Stimulated activated CD4-positive, alpha-beta T cell treated with anti-CD3 and anti-CD28 coated beads, Interleukin-1b, Interleukin-23, amount 100 ng/mL, for 1 hour (primary cell): ENCODE results near the gene TULP1.

Source experiments
- DNase-seq, 2 donors: peaks; one replicate each; pipeline ENCODE4 v3.0.0-alpha.2; 2020; ENCODE audit warnings: low read depth in 2 of 2

Gene TULP1

GRCh38 chr6:35465646-35466045 is 47.0 kb downstream of the TULP1 start:
- DNase-seq: no peak

DNA sequence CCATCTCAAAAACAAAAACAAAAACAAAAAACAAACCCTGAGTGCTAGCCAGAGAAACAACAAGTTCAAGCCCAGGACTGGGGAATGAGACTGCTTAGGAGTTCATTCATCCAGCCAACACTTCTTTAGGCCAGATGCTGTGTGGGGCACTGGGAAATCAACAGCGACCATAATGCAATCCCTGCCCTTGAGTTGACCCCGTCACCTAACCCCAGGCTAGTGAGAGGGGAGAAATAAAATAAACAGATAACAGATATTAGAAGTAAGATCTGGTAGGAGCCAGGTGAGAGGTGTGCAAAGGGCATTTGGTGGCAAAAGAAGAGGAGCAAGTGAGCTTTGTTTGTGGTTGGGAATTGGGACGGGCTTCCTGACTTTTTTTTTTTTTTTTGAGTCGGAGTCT is 49.4 kb downstream of the TULP1 start:
- DNase-seq: no peak

- DNase-seq: no peak
Measured at GRCh38 chr6:35461270-35461669, 51.4 kb downstream of the TULP1 start.

DNA sequence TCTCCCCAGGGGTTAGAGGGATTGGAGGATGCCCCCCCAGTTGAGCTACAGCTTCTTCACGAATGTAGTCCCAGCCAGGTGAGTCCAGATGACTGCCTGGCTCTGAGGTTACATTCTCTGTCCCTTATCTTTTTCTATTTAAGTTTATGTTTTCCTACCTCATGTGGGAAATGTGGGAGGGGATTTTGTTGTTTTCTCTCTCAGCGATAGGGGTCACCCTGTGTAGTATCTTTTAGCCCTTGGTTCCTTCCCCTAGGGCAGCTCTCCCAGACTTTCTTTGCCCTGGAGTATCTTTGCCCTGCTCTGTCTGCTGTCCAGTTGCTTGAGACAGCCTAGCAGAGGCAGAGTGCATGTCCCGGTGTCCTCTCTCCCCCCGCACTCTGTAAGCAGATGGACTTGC is 54.8 kb downstream of the TULP1 start:
- no peak for DNase-seq

- DNase-seq: no peak
Measured at GRCh38 chr6:35454391-35455110, 58.1 kb downstream of the TULP1 start.

- DNase-seq: no peak
Measured at GRCh38 chr6:35453236-35453635, 59.5 kb downstream of the TULP1 start.

- peak; percentile 72 to 86 for DNase-seq
Measured at GRCh38 chr6:35452183-35453090, 60.3 kb downstream of the TULP1 start, which contains the start of gene FANCE. Gene FANCE (plus strand): TSS chr6:35452338. CDS start chr6:35452546, 208 bp downstream.

DNA sequence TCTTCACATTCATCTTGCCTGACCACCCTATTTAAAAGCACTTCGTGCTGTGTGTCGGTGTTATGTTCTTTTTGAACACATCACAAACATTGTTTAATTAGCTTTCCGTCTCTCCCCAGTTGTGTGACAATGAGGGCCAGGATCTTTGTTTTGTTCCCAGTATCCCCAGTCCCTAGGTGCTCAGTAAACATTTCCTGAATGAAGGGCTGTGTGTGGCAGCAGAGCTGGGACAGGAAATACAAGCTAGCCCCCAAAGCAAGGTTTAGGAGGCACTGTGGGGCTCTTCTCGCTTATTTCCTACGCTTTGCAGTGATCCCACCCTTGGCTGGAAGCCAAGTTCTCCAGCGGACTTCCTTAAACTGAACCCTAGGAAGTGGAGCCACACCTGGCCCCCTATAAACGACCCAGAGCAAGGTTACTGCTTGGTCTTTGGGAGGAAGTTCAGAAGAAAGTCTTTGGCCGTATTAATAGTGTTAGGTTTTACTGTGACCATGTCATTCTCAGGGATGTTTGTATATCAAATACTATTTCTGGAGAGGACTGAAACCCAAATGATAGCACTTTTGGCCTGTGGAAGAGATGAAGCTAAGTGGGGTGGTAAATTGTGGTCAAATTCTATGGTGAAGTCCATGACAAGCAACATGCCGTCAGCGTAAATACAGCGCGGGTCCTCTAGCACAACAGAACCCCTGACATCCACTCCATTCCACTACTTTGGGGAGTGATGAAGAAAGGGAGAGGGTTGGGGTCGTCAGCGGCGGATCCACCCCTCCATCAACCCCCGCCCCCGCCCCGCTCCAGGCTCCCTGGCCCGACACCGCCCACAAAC is 61.1 kb downstream of the TULP1 start:
- no peak for DNase-seq

DNA sequence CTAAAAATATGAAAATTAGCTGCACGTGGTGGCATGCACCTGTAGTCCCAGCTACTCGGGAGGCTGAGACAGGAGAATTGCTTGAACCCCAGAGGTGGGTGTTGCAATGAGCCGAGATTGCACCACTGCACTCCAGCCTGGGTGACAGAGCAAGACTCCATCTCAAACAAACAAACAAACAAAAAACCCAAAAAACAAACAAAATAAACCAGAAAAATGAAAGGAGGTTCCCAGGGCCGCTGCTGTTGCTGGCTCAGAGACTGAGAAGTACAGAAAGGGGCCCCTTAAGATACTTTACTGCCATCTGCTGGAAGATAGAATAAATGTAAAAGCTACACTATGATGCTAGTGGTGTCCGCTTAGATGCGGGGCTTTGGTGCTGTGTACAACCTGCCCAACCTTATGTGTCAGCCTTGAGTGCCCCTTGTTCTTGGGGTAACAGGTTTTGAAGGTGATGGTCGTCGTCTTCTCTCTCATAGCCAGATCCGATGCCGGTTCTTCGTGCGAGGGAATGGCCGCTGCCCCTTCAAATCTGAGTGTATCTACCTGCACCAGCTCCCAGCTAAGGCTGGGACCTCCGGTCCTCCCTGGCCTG is 63.3 kb downstream of the TULP1 start:
- DNase-seq: no peak

GRCh38 chr6:35448191-35448590 is 64.5 kb downstream of the TULP1 start:
- DNase-seq: no peak
